SU-DHL-6 (cell line): ENCODE results near the gene ERN1.

Source experiments
- H2AFZ ChIP-seq: fragments of 200-600 bp; sonication (generic); 2 replicates; pipeline ENCODE4 v1.6.1; 2014; ENCODE audit warnings: low read depth, mild to moderate bottlenecking, moderate library complexity, mixed read lengths, antibody characterized with exemption, low read length; ENCODE audit not compliant: severe bottlenecking
- H3F3A ChIP-seq: fragments of 200-600 bp; shearing (Covaris generic); 2 replicates; pipeline ENCODE4 v1.6.0; 2016; ENCODE audit warnings: antibody characterized with exemption, mild to moderate bottlenecking; ENCODE audit not compliant: insufficient read depth
- H3K27ac ChIP-seq: fragments of 200-600 bp; sonication (generic); 2 replicates; pipeline ENCODE4 v1.5.1; 2016; ENCODE audit warnings: low read depth, mild to moderate bottlenecking, low read length, moderate library complexity, mixed read lengths
- H3K27me3 ChIP-seq: fragments of 200-600 bp; sonication (generic), shearing (Covaris generic); 2 replicates; pipeline ENCODE4 v1.6.0; 2014; ENCODE audit warnings: mild to moderate bottlenecking, low read length
- H3K36me3 ChIP-seq: fragments of 200-600 bp; sonication (generic); 2 replicates; pipeline ENCODE4 v1.6.1; 2014; ENCODE audit warnings: mild to moderate bottlenecking, low read length, mixed read lengths
- H3K4me2 ChIP-seq: fragments of 300-600, 200-600 bp; shearing (Covaris generic), sonication (generic); 2 replicates; pipeline ENCODE4 v1.6.0; 2014; ENCODE audit warnings: low read length, low read depth, mild to moderate bottlenecking; ENCODE audit not compliant: poor library complexity, severe bottlenecking
- H3K4me3 ChIP-seq: fragments of 200-600 bp; sonication (generic); 2 replicates; pipeline ENCODE4 v1.5.1; 2014; ENCODE audit warnings: antibody characterized with exemption, low read length, mild to moderate bottlenecking, mixed read lengths; ENCODE audit not compliant: insufficient read depth, poor library complexity, severe bottlenecking
- H3K79me2 ChIP-seq: fragments of 200-600 bp; sonication (generic); 2 replicates; pipeline ENCODE4 v1.6.1; 2014; ENCODE audit warnings: mild to moderate bottlenecking, low read length, moderate library complexity; ENCODE audit not compliant: insufficient read depth
- H3K9ac ChIP-seq: fragments of 200-600 bp; sonication (generic); 2 replicates; pipeline ENCODE4 v1.7.0; 2014; ENCODE audit warnings: mild to moderate bottlenecking, low read length
- H3K9me2 ChIP-seq: fragments of 200-600 bp; sonication (generic); replicated peaks from 2 replicates; pipeline ENCODE4 v1.6.1; 2014; ENCODE audit warnings: low read length; ENCODE audit not compliant: insufficient read depth
- H3K9me3 ChIP-seq: fragments of 200-600 bp; sonication (generic); 2 replicates; pipeline ENCODE4 v1.6.1; 2014; ENCODE audit warnings: low read length, mixed read lengths; ENCODE audit not compliant: insufficient read depth
- H4K20me1 ChIP-seq: fragments of 200-600 bp; sonication (generic); 2 replicates; pipeline ENCODE4 v1.6.1; 2014; ENCODE audit warnings: low read depth, mild to moderate bottlenecking, antibody characterized with exemption, low read length, moderate library complexity, mixed read lengths
- EZH2phosphoT487 ChIP-seq: fragments of 200-600 bp; sonication (generic), shearing (Covaris generic); conservative IDR thresholded peaks from 2 replicates; pipeline ENCODE4 v1.6.1; 2018; ENCODE audit warnings: mild to moderate bottlenecking, antibody characterized with exemption, low read length, moderate library complexity, mixed read lengths
- TF ChIP-seq, protein P1 (sequence below): fragments of 200-600 bp; sonication (generic); IDR thresholded peaks from one replicate; pipeline ENCODE4 v1.5.1; 2017; ENCODE audit warnings: antibody characterized with exemption, mild to moderate bottlenecking, low read length, moderate library complexity; ENCODE audit not compliant: insufficient read depth, poor library complexity, severe bottlenecking

The ERN1 gene

DNA sequence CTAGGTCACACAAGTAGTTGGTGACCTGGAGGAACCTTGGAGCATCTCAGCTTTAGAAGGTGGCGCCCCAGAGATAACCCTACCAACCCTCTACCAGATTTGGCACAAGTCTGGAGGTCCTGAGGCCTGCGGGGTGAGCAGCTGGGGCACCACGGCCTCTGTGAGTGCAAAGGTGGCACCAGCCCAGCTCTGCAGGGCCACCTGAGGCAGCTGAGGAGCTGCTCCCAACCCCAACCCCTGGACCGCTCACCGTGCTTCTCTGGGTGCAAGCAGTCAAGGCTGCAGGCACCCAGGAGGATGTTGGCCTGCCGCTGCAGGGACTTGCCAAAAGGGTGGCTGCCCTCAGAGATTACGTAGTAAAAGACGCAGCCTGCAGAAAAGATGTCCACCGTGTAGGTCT is 81.1 kb downstream of the ERN1 start:
- H3K4me2 ChIP-seq = no peak overlapping the region
- H3F3A ChIP-seq = no peaks in the 10 kb centered on the region
- H3K27ac ChIP-seq = no peak overlapping the region
- TF ChIP-seq, protein P1, sequence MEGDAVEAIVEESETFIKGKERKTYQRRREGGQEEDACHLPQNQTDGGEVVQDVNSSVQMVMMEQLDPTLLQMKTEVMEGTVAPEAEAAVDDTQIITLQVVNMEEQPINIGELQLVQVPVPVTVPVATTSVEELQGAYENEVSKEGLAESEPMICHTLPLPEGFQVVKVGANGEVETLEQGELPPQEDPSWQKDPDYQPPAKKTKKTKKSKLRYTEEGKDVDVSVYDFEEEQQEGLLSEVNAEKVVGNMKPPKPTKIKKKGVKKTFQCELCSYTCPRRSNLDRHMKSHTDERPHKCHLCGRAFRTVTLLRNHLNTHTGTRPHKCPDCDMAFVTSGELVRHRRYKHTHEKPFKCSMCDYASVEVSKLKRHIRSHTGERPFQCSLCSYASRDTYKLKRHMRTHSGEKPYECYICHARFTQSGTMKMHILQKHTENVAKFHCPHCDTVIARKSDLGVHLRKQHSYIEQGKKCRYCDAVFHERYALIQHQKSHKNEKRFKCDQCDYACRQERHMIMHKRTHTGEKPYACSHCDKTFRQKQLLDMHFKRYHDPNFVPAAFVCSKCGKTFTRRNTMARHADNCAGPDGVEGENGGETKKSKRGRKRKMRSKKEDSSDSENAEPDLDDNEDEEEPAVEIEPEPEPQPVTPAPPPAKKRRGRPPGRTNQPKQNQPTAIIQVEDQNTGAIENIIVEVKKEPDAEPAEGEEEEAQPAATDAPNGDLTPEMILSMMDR = no peak
- TF ChIP-seq EZH2phosphoT487 = no peak
- no peak overlapping the region for H3K9ac ChIP-seq
- H3K36me3 ChIP-seq = no peaks in the 10 kb centered on the region
- no peaks in the 10 kb centered on the region for H3K79me2 ChIP-seq
- no peaks in the 10 kb centered on the region for H3K9me3 ChIP-seq
- no peaks in the 10 kb centered on the region for H3K27me3 ChIP-seq
- H3K4me3 ChIP-seq = no peak overlapping the region
- H4K20me1 ChIP-seq = no peaks in the 10 kb centered on the region
- no peak overlapping the region for H2AFZ ChIP-seq
- no peaks in the 10 kb centered on the region for H3K9me2 ChIP-seq

DNA sequence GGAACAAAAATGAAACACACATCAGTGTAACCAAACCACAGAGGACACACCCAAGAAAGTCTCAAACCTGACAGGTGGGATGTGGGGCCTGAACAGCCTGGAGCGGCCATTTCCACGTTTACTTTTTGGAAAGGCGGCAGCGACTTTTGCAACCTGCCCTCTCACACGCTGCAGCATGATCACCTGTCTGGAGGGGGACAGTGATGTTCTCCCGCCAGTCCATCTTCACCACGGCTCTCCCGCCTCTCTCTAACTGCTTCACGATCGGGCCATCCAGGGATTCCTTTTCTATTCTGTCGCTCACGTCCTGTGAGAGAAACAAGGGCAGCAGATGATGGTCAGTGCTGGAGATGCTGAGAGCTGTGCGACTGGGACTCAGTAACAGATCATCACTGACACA is 84.8 kb downstream of the ERN1 start:
- Histone ChIP-seq H3K4me3 (no peak overlapping the region), H2AFZ (no peak overlapping the region), H3K27ac (no peak overlapping the region), H3K79me2 (no peaks in the 10 kb centered on the region), H3F3A (no peaks in the 10 kb centered on the region), H3K27me3 (no peaks in the 10 kb centered on the region), H4K20me1 (no peaks in the 10 kb centered on the region), H3K9me3 (no peaks in the 10 kb centered on the region), H3K4me2 (no peak overlapping the region), H3K9ac (no peak overlapping the region), H3K9me2 (no peaks in the 10 kb centered on the region), H3K36me3 (no peaks in the 10 kb centered on the region)
- TF ChIP-seq, protein P1 = no peak
- no peak for TF ChIP-seq EZH2phosphoT487

DNA sequence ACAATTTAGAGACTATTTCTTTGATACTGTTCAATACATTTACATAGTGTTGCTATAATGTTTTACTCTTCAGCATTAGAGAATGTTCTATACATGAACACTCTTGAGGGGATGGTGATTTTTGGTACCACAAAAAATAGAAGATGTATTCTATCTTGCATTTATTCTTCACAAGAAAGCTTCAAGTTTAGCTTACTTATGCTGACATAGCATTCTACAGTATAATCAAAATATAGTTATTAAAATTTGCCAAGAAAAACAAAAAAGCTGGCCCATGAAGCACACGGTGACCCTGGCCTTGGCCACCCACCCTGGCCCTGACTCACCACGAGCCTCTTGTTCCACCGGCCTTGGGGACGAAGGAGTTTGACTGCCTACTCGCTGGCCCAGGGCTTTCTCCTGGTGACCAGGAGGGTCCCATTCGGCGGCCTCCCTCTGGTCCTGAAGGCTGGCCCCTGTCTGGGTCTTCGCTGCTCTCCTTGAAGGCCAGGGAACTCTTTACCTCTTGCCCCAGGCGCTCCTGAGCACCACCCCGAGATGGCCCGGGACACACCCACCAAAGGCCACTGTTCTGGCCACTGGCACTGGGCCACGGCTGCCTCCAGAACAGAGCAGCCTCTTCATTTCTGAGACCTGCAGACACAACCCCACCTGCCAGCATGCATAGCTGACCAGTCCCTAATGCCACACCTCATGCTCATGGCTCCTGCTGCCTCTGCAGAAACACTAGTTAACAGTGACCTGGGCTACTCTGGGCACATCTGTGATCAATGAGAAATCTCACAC is 87.1 kb downstream of the ERN1 start:
- Histone ChIP-seq H3K27ac (no peak overlapping the region), H3K9me3 (no peaks in the 10 kb centered on the region), H3F3A (no peaks in the 10 kb centered on the region), H3K4me2 (no peak overlapping the region), H2AFZ (no peak overlapping the region), H3K9ac (no peak overlapping the region), H3K9me2 (no peaks in the 10 kb centered on the region), H3K79me2 (no peaks in the 10 kb centered on the region), H3K4me3 (no peak overlapping the region), H3K36me3 (no peaks in the 10 kb centered on the region), H3K27me3 (no peaks in the 10 kb centered on the region), H4K20me1 (no peaks in the 10 kb centered on the region)
- TF ChIP-seq, protein P1 = no peak
- no peak for TF ChIP-seq EZH2phosphoT487
